Measurements from ENCODE around the gene PLCG1. TPM values are rescaled to one million over a fixed set of nuclear protein-coding genes. Genes with fewer than 3 reads are reported as not detected.
A peak's percentile ranks its signal among the peaks of the same experiment; 100 is the strongest.

Gene PLCG1
- total RNA-seq, 1 donor from 2014 or later: 61.1 TPM

DNA sequence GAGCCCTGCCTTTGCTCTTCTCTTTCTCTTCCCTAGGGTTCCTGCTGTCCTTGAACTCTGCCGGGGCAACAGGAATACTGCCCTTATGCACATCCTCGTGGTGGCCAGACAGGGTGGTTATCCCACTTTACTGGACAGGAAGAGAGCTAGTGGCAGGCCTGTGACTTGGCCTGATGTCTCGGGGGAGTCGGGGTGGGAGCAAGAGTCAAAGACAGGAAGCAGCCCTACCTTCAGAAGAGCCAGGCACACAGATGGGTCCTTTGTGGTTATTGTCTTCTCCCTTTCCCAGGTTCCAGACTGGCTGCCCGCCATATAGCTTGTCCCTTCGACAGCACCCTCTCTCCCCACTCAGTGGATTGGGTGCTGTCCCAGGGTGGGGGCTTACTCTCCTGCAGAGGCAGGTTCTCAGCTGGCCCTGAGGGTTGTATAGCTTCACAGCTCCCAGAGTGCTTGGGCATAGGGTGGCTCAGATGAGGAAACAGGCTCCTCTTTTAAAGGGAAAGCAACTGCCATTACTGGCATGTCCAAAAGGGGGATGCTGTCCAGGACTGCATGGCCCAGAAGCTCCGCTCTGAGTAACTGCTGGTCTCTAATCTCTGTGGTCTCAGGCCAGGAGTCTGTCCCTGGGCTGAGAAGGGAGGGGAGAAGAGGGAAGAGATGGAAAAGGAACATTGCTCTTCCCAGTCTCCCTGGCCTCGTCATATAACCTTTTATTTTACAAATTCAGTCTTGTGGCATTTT lies 17.3 kb downstream of the PLCG1 start:
- Mint-ChIP-seq H3K27me3 (no peaks in the 10 kb centered on the region), H3K27ac (peak overlapping the region; percentile 80), H3K9me3 (no peaks in the 10 kb centered on the region), H3K36me3 (ENCODE audit: low read depth) (peaks cover 2% of the 10 kb centered on the region), H3K4me3 (no peak overlapping the region), H3K4me1 (peaks cover 72% of the 10 kb centered on the region)
- POLR2A ChIA-PET: interaction anchor here (1.2 to 1.8 kb wide), 2 partner anchors 17 to 20 kb away, joined by 3 to 9 read pairs; partner anchors contain the start of gene PLCG1
- CTCF ChIA-PET: interaction anchor here (2.1 to 4.6 kb wide), 2 partner anchors 18 to 20 kb away, joined by 8 to 24 read pairs; no protein-coding TSS in a partner anchor
- ATAC-seq (ENCODE audit: low read depth): no peak
- intact Hi-C loops (cut with micrococcal nuclease): no loop called here
- no peak for DNase-seq
- TF ChIP-seq, protein P1, sequence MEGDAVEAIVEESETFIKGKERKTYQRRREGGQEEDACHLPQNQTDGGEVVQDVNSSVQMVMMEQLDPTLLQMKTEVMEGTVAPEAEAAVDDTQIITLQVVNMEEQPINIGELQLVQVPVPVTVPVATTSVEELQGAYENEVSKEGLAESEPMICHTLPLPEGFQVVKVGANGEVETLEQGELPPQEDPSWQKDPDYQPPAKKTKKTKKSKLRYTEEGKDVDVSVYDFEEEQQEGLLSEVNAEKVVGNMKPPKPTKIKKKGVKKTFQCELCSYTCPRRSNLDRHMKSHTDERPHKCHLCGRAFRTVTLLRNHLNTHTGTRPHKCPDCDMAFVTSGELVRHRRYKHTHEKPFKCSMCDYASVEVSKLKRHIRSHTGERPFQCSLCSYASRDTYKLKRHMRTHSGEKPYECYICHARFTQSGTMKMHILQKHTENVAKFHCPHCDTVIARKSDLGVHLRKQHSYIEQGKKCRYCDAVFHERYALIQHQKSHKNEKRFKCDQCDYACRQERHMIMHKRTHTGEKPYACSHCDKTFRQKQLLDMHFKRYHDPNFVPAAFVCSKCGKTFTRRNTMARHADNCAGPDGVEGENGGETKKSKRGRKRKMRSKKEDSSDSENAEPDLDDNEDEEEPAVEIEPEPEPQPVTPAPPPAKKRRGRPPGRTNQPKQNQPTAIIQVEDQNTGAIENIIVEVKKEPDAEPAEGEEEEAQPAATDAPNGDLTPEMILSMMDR (IDR thresholded peaks at IDR 0.05): no peak

DNA sequence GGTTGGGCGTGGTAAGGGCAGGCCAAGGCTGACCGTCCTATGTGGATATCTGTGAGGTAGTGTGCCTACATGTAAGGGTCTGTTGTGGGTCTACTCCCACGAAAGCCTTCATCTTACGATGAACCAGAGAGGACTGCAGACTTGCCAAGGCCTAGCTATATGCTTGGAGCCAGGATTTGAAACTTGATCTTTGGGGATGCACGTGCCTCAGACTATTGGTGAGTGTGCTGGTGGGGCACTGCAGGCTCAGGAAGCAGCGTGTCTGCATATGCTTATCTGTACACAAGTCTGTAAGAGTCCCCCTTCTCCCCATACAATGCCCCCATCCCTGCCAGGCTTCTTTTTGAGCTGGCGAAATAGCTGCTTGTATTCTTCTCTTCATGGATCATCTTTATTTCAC lies 17.9 kb downstream of the PLCG1 start:
- DNase-seq (no peak), ATAC-seq (ENCODE audit: low read depth) (no peak)
- H3K27ac Mint-ChIP-seq: peak overlapping the region; percentile 80
- H3K9me3 Mint-ChIP-seq: no peaks in the 10 kb centered on the region
- TF ChIP-seq, protein P1 (IDR thresholded peaks at IDR 0.05): no peak
- CTCF ChIA-PET: interaction anchor here (2.1 to 4.6 kb wide), 3 partner anchors 17 to 185 kb away, joined by 8 to 24 read pairs (median 17); partner anchors contain the start of gene LPIN3
- POLR2A ChIA-PET: interaction anchor here (0.6 to 1.8 kb wide), 3 partner anchors 17 to 175 kb away, joined by 3 to 9 read pairs (median 3); partner anchors contain the start of gene PLCG1
- H3K36me3 Mint-ChIP-seq (ENCODE audit: low read depth): peaks cover 8% of the 10 kb centered on the region
- no peaks in the 10 kb centered on the region for H3K27me3 Mint-ChIP-seq
- intact Hi-C loops (cut with micrococcal nuclease): no loop called here
- peaks cover 72% of the 10 kb centered on the region for H3K4me1 Mint-ChIP-seq
- H3K4me3 Mint-ChIP-seq: no peak overlapping the region

DNA sequence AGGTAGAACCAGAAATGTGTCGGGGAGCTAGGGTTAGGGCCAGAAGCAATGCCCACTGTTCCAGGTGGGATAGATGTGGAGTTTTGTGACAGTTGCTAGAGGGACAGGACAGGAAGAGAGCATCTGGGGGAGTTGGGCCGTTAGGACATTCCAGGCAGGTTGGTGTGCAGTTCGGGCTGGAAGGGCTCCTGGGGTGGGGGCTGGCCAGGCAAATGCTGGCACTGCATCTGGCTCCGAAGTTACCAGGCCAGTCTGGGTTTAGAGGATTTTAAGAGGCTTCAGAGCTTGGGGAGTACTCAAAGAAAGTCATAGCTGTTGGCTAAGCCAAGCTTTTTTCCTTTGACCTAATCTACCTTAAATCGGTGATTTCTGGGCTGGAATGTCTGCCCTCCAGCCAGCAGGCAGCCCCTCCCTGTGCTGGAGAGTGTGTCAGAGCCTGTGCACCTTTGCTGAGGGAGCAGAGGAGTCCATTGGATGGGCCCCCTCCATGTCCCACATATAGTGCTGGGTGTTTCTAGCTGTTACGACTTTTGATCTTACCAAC lies 20.8 kb downstream of the PLCG1 start:
- Mint-ChIP-seq H3K9me3 (no peaks in the 10 kb centered on the region), H3K27ac (peak overlapping the region; percentile 88), H3K4me3 (peak overlapping the region; percentile 2), H3K36me3 (ENCODE audit: low read depth) (peaks cover 32% of the 10 kb centered on the region), H3K4me1 (peaks cover 62% of the 10 kb centered on the region), H3K27me3 (no peaks in the 10 kb centered on the region)
- DNase-seq: no peak
- POLR2A ChIA-PET: interaction anchor here (1.0 to 2.9 kb wide), 5 partner anchors 21 to 535 kb away, joined by 3 to 47 read pairs (median 4); partner anchors contain the start of gene PLCG1
- TF ChIP-seq, protein P1 (IDR thresholded peaks at IDR 0.05): no peak
- no peak for ATAC-seq (ENCODE audit: low read depth)
- CTCF ChIA-PET: interaction anchor here (1.1 to 4.6 kb wide), 4 partner anchors 14 to 182 kb away, joined by 3 to 44 read pairs (median 20); partner anchors contain the start of gene LPIN3
- intact Hi-C loops (cut with micrococcal nuclease): no loop called here

DNA sequence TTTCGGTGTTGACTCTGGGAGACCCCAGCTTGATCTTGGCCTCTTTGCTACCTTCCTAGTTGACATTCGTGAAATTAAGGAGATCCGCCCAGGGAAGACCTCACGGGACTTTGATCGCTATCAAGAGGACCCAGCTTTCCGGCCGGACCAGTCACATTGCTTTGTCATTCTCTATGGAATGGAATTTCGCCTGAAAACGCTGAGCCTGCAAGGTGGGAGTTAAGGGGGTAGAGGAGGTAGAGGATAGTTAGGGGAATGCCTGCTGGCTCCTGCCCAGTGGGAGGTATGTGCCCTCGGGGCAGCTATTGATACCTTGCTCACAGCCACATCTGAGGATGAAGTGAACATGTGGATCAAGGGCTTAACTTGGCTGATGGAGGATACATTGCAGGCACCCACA lies 22.2 kb downstream of the PLCG1 start:
- intact Hi-C loops (cut with micrococcal nuclease): no loop called here
- ATAC-seq (ENCODE audit: low read depth) (no peak), DNase-seq (no peak)
- H3K9me3 Mint-ChIP-seq: no peaks in the 10 kb centered on the region
- ChIA-PET POLR2A (interaction anchor here (1.0 kb wide), 1 partner anchor 9 kb away, joined by 3 read pairs; no protein-coding TSS in a partner anchor), CTCF (interaction anchor here (4.5 kb wide), 1 partner anchor 24 kb away, joined by 44 read pairs; no protein-coding TSS in a partner anchor)
- TF ChIP-seq, protein P1 (IDR thresholded peaks at IDR 0.05): no peak
- H3K27ac Mint-ChIP-seq: peak overlapping the region; percentile 35
- peaks cover 54% of the 10 kb centered on the region for H3K4me1 Mint-ChIP-seq
- no peaks in the 10 kb centered on the region for H3K27me3 Mint-ChIP-seq
- no peak overlapping the region for H3K4me3 Mint-ChIP-seq
- peaks cover 46% of the 10 kb centered on the region for H3K36me3 Mint-ChIP-seq (ENCODE audit: low read depth)

DNA sequence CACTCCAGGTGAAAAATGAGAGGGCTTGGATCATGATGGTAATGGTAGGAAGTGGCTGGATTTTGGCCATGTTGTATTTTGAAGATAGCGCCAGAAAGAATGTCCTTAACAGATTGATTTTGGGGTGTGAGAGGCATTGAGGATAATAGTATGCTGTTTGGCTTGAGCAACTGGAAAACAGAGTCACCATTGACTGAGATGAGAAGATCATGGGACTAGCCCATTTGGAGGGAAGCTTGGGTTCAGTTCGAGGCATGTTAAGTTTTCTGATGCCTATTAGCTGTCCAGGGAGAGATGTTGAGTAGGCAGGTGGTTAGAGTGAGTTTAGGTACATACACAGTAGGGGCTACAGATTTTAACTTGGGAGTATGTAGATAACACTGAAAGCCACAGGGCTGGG lies 23.3 kb downstream of the PLCG1 start:
- Mint-ChIP-seq H3K27ac (no peak overlapping the region), H3K9me3 (no peaks in the 10 kb centered on the region), H3K4me1 (peaks cover 43% of the 10 kb centered on the region), H3K36me3 (ENCODE audit: low read depth) (peaks cover 58% of the 10 kb centered on the region), H3K4me3 (no peak overlapping the region), H3K27me3 (no peaks in the 10 kb centered on the region)
- ATAC-seq (ENCODE audit: low read depth): no peak
- TF ChIP-seq, protein P1 (IDR thresholded peaks at IDR 0.05): no peak
- ChIA-PET POLR2A (no interaction called here), CTCF (interaction anchor here (4.5 kb wide), 1 partner anchor 26 kb away, joined by 44 read pairs; no protein-coding TSS in a partner anchor)
- intact Hi-C loops (cut with micrococcal nuclease): no loop called here
- DNase-seq: no peak

Data from activated B cell treated with CpG ODN at 0.5 μM for 24 hours (primary cell).